ENCODE measurements around the gene TMEM209.

DNA sequence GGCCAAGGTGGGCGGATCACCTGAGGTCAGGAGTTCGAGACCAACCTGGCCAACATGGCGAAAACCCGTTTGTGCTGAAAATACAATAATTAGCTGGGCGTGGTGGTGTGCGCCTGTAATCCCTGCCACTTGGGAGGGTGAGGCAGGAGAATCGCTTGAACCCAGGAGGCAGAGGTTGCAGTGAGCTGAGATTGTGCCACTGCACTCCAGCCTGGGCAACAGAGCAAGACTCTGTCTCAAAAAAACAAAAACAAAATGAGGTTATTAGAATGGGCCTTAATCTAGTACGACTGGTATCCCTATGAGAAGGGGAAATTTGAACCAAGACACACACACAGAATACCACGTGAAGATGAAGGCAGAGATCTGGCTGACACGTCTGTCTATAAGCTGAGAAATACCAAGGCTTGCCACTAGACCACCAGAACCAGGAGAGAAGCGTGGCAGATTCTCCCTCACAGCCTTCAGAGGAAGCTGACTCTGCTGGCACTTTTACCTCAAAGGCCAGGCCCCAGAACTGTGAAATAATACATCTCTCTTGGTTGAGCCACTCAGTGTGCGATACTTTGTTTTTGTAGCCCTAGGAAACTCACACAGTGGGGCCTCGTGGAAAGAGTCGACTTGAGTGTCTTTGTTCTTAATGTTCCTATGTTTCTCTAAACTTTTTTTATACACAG, 59.6 kb downstream of the TMEM209 start:
- TF ChIP-seq, protein P1, sequence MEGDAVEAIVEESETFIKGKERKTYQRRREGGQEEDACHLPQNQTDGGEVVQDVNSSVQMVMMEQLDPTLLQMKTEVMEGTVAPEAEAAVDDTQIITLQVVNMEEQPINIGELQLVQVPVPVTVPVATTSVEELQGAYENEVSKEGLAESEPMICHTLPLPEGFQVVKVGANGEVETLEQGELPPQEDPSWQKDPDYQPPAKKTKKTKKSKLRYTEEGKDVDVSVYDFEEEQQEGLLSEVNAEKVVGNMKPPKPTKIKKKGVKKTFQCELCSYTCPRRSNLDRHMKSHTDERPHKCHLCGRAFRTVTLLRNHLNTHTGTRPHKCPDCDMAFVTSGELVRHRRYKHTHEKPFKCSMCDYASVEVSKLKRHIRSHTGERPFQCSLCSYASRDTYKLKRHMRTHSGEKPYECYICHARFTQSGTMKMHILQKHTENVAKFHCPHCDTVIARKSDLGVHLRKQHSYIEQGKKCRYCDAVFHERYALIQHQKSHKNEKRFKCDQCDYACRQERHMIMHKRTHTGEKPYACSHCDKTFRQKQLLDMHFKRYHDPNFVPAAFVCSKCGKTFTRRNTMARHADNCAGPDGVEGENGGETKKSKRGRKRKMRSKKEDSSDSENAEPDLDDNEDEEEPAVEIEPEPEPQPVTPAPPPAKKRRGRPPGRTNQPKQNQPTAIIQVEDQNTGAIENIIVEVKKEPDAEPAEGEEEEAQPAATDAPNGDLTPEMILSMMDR (IDR thresholded peaks at IDR 0.05): no peak
- TF ChIP-seq POLR2A (IDR thresholded peaks at IDR 0.05): no peak
